ENCODE measurements around the gene MGME1.

DNA sequence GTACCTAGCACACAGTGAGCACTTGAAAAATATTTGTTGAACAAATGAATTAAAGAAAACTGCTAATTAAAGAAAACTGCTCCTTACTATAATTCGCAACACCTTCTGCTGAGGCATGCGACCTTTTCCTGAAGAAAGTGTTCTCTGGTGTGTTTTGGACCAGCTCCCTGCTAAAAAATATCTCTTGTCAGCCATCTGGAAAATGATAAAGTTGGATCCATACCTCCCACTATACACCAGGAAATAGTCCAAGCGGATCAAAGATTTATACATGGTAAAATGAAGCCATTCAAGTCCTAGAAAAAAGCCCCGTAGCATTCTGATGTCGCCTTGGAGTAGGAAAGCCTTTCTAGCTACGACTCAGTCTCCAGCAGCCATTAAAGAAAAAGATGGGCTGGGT, 45.6 kb downstream of the MGME1 start:
- TF ChIP-seq, protein P1, sequence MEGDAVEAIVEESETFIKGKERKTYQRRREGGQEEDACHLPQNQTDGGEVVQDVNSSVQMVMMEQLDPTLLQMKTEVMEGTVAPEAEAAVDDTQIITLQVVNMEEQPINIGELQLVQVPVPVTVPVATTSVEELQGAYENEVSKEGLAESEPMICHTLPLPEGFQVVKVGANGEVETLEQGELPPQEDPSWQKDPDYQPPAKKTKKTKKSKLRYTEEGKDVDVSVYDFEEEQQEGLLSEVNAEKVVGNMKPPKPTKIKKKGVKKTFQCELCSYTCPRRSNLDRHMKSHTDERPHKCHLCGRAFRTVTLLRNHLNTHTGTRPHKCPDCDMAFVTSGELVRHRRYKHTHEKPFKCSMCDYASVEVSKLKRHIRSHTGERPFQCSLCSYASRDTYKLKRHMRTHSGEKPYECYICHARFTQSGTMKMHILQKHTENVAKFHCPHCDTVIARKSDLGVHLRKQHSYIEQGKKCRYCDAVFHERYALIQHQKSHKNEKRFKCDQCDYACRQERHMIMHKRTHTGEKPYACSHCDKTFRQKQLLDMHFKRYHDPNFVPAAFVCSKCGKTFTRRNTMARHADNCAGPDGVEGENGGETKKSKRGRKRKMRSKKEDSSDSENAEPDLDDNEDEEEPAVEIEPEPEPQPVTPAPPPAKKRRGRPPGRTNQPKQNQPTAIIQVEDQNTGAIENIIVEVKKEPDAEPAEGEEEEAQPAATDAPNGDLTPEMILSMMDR (conservative IDR thresholded peaks at IDR 0.05 in 1 of 2, IDR thresholded peaks at IDR 0.05 in 1 of 2; ENCODE audit: extremely low read depth in 1 of 2, insufficient read depth in 1 of 2, low read depth in 1 of 2, low read length in 2 of 2), result no peak
- no peak for TF ChIP-seq EZH2 (IDR thresholded peaks at IDR 0.05; ENCODE audit: borderline replicate concordance, low read length)

All from mammary epithelial cell (primary cell).